Right renal cortex interstitium (tissue), 3 donors: Measurements from ENCODE around the gene GAL3ST1. TPM values are rescaled to one million over a fixed set of nuclear protein-coding genes. Genes with fewer than 3 reads are reported as not detected.

Experiments used
- DNase-seq, 3 donors: peaks; one replicate each; pipeline ENCODE4 v3.0.0-alpha.2; 2013; ENCODE audit warnings: low read depth in 3 of 3, low spot score in 2 of 3
- polyA plus RNA-seq, 3 donors: library from polyadenylated mRNA; unstranded; fragments of 120-200 nt; gene quantifications; one replicate each; pipeline ENCODE4 v1.2.1, GENCODE V29; 2013; ENCODE audit not compliant: insufficient read length in 3 of 3

Gene GAL3ST1
- polyA plus RNA-seq, 3 donors, result 18.6 to 27.1 (median 19.4) TPM

GRCh38 chr22:30538280-30538679, 36.2 kb downstream of the GAL3ST1 start:
- DNase-seq, result no peak

- DNase-seq, result no peak
Observed at GRCh38 chr22:30537083-30537731, 37.3 kb downstream of the GAL3ST1 start.

- no peak for DNase-seq
Observed at GRCh38 chr22:30535182-30535581, 39.3 kb downstream of the GAL3ST1 start.

- DNase-seq, result no peak
Observed at GRCh38 chr22:30531651-30532608, 42.5 kb downstream of the GAL3ST1 start.

DNA sequence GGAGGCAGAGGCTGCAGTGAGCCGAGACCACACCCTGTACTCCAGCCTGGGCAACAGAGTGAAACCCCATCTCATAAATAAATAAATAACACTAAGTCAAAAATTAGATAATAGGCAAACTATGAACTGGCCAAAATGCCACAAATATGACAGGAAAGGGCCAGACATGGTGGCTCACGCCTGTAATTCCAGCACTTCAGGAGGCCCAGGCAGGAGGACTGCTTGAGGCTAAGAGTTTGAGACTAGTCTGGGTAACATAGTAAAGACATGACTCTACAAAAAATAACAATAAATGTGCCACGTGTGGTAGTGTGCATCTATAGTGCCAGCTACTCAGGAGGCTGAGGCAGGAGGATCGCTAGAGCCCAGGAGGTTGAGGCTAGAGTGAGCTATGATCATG, 47.8 kb downstream of the GAL3ST1 start:
- DNase-seq, result no peak

- no peak for DNase-seq
Observed at GRCh38 chr22:30523646-30524489, 50.6 kb downstream of the GAL3ST1 start.

DNA sequence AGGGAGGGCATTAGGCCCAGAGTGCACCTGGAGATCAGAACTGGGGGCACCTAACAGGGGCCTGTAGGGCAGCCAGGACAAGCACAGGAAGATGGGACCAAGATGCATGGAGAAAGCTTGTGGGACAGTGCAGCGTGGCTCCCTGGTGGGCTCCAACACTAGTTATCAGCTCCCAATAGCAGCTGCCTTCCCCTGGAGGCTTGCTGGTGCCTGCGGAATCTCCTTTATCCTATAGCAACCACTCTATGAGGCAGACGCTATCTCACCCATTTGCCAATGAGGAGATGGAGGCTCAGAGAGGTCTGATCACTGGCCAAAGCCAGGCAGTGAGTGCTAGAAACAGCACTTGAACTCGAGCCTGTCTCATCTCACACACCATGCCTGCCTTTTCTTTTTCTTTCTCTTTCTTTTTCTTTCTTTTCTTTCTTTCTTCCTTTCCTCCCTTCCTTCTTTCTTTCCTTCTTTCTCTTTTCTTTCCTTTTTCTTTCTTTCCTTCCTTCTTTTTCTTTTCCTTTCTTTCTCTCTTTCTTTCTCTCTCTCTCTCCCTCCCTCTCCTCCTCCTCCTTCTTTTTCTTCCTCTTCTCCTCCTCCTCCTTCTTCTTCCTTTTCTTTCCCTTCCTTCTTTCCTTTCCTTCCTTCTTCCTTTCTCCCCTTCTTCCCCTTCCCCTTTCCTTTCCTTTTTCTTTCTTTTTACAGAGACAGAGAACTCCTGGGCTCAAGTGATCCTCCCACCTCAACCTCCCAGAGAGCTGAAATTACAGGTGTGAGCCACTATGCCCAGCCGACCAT, 52.9 kb downstream of the GAL3ST1 start:
- no peak for DNase-seq

DNA sequence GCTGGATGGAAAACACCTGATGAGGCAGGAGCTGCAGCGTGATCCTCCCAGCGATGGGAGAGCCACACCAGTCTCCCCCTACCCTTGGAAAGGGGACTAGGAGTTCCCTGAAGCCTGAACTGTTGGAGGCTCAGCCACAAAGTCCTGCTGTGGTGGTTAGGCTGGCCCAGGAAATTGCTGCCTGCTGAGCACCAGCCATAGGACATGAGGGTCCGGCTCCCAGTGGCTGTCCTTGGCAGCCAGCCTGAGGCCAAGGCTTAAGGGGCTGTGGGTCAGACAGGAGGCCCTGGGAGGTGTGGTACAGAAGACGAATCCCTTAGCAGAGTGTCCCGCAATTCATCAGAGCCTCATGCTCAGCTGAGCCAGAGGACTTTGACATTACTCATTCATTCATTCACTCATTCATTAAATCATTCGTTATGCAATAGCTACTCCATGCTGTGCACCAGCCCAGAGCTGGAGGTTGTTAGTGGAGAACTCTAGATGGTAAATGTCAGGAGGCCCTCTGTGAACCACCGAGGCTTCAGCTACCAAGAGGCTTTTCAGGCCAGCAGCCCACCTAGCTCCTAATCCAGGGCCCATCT, 54.5 kb downstream of the GAL3ST1 start:
- no peak for DNase-seq

DNA sequence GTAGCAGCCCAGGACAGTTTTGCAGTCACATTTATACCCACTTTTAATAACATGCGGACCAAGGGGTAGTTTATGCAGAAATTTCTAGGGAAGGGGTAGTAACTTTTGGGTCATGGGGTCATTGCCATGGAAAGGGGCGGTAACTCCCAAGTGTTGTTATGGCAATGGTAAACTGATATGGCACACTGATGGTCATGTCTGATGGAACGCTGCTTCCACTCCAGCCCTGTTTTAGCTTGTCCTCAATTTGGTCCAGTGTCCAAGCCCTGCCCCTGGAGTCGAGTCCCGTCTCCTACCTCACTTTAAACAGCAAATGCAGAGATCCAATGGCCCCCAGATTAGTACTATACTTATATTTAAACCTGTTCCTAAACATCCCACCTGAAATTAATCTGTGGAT, 57.7 kb downstream of the GAL3ST1 start:
- no peak for DNase-seq

DNA sequence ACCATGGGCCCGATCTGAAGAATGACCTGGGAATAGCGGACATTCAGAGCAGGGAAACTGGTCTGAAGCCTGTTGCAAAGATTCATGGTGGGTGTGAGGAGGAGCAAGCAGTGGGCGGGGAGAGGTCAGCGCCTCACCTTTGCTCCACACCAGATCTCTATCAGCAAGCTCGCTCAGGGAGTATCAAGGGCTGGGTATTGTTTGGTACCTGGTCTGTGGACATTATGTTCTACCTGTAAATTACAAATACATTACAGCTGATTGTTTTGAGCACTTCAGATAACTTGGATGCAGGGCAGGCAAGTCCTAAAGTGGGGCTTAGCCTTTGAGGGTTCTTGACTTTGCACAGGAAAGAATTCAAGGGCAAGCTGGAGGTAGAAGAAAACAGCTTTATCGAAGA, 58.2 kb downstream of the GAL3ST1 start:
- no peak for DNase-seq

GRCh38 chr22:30514252-30514651, 60.2 kb downstream of the GAL3ST1 start:
- no peak for DNase-seq

DNA sequence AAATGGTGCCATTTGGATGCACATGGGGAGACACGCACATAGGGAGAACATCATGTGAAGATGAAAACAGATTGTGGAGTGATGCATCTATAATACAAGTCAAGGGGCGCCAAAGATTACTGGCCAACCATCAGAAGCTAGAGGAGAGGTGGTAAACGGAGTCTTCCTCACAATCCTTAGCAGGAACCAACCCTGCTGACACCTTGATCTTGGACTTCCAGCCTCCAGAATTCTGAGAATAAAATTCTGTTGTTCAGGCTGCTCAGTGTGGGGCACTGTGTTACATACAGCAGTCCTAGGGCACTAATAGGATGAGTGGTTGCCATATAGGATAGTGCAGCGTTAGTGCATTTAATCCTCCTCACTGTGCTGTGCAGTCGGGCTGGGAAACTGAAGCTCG, 61.0 kb downstream of the GAL3ST1 start:
- DNase-seq, result no peak

DNA sequence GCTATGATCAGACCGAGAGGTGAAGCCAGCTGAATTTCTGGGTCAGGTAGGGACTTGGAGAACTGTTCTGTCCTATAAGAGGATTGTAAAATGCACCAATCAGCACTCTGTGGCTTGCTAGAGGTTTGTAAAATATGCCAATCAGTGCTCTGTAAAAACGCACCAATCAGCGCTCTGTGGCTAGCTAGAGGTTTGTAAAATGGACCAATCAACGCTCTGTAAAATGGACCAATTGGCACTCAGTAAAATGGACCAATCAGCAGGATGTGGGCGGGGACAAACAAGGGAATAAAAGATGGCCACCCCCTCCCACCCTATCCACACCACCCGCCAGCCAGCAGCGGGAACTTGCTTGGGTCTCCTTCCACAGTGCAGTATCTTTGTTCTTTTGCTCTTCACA, 62.6 kb downstream of the GAL3ST1 start:
- DNase-seq, result no peak

- DNase-seq, result no peak
Observed at GRCh38 chr22:30511109-30511508, 63.4 kb downstream of the GAL3ST1 start.

DNA sequence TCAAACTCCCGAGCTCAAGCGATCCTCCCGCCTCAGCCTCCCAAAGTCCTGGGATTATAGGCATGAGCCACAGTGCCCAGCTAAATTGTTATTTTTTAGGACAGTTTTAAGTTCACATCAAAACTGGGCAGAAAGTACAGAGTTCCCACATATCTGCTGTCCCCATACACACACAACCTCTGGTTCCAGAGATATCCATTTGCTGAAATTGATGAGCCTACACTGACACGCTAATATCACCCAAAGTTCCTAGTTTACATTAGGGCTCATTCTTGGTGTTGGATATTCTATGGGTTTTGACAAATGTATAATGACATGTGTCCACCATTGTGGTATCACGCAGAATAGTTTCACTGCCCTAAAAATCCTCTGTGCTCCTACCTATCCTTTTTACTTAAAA, 66.2 kb downstream of the GAL3ST1 start:
- DNase-seq, result no peak

DNA sequence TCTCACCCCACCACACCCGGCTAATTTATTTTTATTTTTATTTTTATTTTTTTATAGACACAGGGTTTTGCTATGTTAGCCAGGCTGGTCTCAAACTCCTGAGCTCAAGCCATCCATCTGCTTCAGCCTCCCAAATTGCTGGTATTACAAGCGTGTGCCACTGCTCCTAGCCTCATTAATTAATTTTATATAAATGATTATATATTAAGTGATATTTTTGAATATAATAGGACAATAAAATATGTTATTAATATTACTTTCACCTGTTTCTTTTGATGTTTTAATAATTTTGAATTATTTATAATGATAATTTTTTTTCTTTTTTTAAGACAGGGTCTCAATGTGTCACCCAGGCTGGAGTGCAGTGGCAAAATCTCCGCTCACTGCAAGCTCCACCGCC, 66.8 kb downstream of the GAL3ST1 start:
- no peak for DNase-seq

DNA sequence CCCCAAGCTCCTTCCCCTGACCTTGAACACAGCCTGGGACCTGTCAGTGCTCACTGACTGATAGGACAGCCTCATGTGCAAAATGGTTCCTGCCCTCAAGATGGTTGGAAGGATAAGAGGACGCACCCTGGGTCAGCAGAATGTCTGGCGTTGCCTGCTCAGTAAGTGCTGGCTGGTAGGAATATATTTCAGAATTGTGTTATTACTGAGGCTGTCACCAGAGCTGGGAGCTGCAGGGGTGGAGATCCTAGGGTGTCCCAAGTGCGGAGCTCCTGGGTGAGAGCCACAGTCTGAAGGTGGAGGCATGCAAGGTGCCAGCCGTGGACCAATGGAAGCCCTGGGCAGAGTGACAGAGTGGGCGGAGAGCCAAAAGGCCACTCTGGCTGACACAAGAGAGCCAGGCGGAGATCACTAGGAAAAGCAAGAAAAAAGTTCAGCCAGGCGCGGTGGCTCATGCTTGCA, 67.9 kb downstream of the GAL3ST1 start:
- DNase-seq, result no peak
